ENCODE results near the gene GMPS.

DNA sequence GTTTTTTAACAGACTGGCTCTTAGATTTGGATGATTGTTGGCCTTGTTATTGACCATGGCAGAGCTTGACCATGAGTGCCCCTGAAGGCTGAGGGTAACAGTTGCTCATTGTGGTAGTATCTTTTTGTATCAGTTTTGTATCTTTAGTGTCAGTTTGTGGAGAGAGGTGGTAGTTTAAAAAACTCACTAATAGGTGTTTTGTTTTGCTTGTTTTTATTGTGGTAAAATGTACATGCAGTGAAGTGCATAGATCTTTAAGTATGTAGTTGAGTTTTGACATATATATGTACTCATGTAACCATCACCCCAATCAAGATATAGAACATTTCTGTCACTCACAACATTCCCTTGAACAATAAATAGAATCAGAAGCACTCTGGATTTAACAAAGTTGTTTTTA lies 9.8 kb downstream of the GMPS start:
- TF ChIP-seq CTCF (IDR thresholded peaks at IDR 0.05) (no peak), POLR2AphosphoS5 (IDR thresholded peaks at IDR 0.05; ENCODE audit: low read depth, low read length) (no peak)
- TF ChIP-seq, protein P1, sequence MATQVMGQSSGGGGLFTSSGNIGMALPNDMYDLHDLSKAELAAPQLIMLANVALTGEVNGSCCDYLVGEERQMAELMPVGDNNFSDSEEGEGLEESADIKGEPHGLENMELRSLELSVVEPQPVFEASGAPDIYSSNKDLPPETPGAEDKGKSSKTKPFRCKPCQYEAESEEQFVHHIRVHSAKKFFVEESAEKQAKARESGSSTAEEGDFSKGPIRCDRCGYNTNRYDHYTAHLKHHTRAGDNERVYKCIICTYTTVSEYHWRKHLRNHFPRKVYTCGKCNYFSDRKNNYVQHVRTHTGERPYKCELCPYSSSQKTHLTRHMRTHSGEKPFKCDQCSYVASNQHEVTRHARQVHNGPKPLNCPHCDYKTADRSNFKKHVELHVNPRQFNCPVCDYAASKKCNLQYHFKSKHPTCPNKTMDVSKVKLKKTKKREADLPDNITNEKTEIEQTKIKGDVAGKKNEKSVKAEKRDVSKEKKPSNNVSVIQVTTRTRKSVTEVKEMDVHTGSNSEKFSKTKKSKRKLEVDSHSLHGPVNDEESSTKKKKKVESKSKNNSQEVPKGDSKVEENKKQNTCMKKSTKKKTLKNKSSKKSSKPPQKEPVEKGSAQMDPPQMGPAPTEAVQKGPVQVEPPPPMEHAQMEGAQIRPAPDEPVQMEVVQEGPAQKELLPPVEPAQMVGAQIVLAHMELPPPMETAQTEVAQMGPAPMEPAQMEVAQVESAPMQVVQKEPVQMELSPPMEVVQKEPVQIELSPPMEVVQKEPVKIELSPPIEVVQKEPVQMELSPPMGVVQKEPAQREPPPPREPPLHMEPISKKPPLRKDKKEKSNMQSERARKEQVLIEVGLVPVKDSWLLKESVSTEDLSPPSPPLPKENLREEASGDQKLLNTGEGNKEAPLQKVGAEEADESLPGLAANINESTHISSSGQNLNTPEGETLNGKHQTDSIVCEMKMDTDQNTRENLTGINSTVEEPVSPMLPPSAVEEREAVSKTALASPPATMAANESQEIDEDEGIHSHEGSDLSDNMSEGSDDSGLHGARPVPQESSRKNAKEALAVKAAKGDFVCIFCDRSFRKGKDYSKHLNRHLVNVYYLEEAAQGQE (IDR thresholded peaks at IDR 0.05; ENCODE audit: insufficient read depth in 1 of 2, low read depth in 2 of 2, low read length in 1 of 2), result no peak

Measured in Panc1 (cell line).